ENCODE data around the gene DDX18.

The DDX18 gene

DNA sequence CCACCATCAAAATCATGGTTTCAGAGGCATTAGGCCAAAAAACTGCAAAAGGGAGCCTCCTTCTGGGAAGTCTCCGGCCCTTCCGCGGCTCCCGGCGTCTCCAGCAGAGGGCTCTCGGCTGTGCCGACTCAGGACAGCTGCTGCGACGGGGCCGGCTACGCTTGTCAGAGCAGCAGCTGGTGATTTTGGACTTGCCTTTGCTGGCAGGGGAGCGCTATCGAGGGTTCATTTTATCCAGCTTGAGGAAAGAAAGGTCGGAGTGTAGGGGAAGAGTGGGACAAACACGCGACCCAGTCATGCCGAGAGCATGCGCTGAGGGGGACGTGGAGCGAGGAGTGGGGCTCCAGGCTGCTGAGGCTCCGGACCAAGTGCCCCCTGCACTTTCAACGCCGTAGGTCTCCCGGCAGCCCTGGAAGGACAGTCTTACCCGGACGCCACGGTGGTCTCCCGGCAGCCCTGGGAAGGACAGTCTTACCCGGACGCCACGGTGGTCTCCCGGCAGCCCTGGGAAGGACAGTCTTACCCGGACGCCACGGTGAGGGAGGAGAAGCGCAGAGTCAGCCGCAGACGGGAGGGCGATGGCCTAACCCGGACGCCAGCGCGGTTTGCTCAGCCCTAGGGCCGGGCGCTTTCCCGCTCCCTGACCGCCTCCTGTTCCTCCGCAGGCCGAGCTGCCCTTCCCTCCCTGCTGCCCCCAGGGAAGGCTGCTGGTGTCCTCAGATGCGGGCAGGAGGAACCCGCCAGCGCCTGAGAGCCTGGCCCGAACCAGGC is 21.7 kb downstream of the DDX18 start:
- DNase-seq: peak; percentile 87

DNA sequence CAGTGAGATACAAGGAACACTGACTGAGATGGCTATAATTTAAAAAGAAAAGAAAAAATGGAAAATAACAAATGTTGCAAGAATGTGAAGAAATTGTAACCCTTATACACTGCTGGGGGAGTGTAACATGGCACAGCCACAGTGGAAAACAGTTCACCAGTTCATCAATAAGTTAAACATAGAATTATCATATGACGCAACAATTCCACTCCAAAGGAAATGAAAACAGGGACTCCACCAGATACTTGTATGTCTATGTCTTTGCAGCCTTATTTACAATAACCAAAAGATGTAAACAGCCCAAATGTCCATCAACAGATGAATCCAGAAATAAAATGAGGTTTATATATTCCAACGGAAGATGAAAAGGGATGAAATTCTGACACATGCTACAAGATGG is 30.8 kb downstream of the DDX18 start:
- DNase-seq: no peak

DNA sequence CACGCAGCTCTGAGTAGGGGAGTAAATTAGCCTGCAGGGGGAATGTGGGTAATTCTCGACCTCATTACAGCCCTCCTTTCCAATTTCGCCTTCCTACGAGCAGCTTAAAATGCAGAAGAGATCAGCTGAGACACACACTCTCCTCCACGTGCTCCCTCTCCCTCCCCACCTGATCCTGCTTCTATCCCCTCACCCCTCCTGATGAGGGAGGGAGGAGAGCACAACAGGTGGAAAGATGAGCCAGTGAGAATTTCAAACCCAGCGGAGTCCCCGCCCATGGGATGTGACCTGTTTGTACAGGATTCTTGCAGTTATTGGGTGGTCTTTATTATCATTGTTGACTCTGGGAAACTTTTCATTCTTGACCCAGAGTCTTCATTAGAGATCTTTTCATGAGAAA is 35.5 kb downstream of the DDX18 start:
- peak; percentile 55 for DNase-seq

DNA sequence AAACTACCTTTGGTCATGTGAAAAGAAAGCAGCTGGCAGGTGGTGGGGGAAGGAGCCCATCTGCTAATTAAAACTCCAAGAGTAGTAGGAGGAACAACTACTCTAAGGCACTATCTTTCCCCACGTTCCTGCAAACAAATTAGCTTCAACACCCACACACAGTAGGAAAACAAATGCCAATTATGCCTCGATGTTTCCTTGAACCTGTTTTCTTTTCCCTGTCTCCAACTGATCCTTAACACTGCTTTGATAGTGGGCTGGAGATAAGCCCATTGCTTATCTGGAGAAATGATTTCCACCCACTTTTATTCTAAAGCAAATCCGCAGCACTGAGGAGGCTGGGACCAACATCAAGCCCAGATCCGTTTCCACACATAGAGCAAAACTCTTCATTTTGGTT is 36.0 kb downstream of the DDX18 start:
- no peak for DNase-seq

DNA sequence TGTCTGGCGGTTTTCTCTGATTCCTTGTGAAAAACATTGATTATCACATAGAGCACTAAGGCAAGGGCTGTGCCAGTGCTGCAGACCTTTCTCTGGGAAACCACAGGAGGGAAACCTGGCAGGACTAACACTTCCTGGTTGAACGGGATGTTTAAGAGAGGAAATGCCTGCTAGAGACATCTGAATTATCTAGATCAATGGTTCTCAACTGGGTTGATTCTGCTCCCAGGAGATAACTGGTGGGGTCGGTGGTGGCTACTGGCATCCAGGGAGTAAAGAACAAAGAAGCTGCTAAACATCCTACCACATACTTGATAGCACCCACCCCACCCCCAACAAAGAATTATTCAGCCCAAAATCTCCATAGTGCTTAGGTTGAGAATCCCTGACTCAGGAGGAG is 37.5 kb downstream of the DDX18 start:
- no peak for DNase-seq

DNA sequence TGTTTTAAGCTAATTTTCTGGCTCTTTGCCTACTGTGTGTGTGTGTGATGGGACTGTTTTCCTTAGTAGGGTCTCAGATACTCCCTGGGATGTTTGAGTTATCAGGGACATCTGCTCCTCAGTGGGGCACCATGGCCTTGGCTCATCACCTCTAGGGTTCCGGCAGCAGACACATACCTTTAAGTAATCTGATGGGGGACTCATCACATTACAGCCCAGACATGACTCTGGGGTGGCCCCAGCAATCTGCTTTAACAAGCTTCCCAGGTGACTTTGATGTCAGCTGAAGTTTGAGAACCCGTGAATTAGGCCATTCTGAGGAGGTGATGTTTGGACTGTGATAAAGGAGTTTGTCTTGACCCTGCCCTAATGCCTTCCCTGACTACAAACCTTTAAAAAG is 38.8 kb downstream of the DDX18 start:
- no peak for DNase-seq

DNA sequence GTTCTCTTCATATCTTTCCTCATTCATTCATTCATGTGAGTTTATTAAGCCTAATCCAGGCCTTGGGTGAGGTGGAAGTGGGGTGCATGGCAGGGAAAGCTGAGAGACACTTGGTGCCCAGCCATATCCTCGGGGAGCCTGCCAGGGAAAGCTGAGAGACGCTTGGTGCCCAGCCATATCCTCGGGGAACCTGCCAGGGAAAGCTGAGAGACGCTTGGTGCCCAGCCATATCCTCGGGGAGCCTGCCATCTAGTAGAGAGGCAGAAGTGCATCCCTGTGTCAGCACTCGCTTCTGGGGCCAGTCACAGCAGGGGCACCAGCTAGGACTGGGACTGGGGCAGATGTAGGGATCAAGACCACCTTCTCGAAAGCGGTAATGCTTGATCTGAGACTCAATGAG is 39.4 kb downstream of the DDX18 start:
- no peak for DNase-seq

DNA sequence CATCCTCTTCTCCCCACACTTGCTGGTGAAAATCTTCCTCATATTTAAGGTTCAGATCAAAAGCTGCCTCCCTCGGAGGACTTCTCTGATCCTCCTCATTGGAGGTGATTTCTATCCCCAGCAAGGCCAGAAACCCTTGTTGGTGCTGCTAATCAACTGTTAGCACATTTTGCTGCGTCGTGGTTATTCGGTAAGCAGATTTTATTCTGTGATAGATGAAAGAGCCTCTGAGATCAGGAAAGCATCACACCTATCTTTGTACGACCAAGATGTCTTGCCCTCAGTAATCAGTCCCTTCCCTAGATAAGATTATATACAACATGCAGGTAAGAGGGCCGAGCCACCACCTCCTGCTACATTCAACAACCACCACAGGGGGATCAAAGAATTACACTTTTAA is 40.1 kb downstream of the DDX18 start:
- no peak for DNase-seq

DNA sequence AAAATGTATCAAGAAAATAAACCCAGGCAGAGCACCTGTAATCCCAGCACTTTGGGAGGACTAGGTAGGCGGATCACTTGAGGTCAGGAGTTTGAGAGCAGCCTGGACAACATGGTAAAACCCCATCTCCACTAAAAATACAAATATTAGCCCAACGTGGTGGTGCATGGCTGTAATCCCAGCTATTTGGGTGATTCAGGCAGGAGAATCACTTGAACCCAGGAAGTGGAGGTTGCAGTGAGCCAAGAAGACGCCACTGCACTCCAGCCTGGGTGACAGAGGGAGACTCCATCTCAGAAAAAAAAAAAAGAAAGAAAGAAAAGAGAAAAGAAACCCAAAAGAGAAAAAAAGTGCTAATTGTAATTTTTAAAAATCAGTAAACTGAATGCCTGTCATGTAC is 41.4 kb downstream of the DDX18 start:
- no peak for DNase-seq

DNA sequence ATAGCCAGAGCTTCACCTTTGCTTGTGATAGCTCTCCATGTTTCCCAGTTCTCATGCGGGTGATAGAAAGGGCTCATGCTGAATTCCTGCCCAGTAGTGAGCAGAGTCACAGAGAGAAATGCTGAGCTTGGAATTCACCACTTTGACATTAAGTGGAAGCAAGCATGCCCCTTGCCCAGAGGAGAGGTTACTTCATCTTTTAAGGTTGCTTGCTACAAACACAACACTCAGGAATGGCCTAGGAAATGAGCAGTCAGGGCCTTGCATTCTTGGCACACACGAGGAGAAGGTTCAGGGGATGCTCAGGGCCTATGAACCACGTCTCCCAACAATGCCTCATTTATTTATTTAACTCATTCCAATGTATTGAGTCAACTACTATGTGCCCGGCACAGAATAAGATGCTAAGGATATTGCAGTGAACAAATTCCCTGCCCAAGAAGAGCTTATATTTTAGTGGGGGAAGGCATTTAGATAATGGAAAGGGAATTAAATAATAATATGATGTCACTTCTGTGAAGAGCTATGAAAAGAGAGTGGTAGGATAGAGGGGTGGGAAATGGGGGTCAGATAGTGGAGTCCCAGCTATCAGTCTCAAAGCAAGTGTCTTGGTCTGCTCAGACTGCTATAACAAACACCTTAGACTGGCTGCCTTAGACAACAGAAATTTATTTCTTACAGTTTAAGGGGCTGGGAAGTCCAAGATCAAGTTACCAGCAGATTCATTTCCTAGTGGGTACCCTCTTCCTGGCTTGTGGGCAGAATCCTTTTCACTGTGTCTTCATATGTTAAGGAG is 42.1 kb downstream of the DDX18 start:
- DNase-seq: no peak

DNA sequence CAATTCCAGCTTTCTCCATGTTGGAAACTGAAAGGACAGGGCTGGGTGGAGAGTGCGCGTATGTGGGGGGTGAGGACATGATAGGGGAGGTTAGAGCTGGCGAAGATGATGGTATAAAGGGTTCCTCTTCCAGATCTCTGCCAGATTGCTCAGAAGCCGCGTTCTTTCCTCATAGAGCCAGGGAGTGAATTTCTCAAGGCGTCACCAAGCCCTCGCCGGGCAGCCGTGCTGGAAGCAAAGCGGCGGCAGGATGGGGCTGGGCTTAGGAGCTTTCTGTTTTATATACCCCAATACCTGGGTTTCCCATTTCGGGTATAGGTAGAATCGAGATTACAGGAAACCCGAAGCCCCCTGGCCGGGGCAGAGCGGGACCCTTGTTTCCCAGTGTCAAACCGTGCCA is 43.8 kb downstream of the DDX18 start:
- no peak for DNase-seq

DNA sequence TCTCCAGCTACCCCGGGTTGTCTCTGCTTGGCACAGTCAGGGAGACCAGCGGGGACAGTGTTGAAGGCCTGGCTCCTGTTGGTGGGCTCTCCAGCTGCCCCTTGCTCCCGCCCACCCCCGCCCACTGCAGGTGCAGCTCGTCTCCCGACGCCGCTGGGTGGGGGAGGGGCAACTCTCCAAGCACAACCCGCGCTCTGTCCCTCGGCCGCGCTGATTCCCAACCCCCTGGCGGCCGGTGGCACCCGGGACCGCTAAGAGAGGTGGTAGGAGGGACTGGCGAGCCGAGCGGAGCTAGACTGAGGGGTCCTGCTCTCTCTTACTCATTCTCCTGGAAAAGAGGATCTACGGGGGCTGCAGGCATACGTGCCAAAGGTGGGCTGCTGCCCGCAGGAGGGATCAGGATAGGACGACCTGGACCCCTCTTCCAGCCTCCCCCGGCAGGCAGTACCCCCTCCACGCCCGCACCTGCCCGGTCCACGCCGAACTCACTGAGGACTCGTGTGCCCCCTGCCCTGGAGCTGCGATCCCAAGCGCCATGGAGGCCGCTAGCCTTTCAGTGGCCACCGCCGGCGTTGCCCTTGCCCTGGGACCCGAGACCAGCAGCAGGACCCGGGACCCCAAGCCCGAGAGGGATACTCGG is 44.5 kb downstream of the DDX18 start:
- DNase-seq: peak; percentile 25

DNA sequence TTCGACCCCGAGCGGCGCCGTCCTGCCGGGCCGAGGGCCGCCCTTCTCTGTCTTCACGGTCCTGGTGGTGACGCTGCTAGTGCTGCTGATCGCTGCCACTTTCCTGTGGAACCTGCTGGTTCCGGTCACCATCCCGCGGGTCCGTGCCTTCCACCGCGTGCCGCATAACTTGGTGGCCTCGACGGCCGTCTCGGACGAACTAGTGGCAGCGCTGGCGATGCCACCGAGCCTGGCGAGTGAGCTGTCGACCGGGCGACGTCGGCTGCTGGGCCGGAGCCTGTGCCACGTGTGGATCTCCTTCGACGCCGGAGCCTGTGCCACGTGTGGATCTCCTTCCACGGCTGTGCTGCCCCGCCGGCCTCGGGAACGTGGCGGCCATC is 45.0 kb downstream of the DDX18 start:
- DNase-seq: no peak

DNA sequence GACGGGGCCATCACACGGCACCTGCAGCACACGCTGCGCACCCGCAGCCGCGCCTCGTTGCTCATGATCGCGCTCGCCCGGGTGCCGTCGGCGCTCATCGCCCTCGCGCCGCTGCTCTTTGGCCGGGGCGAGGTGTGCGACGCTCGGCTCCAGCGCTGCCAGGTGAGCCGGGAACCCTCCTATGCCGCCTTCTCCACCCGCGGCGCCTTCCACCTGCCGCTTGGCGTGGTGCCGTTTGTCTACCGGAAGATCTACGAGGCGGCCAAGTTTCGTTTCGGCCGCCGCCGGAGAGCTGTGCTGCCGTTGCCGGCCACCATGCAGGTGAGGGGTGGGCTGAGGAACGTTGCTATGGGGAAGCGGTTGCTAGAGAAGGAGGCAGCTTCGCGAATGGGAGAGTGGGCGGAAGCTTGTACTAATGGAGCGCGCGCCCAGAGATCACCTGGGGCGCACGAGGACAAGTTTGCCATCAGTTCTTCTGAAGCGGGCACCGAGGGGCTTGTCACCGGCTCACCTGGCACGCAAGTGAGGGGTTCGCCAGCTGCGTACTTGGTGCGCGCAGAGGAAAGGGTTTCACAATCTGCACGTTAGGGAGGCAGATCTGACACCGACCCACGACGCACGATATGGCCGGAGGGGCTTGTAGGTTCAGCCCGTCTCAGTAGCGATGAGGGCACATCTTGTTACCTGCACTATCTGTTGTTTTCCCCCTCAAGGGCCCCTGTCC is 45.6 kb downstream of the DDX18 start:
- no peak for DNase-seq

DNA sequence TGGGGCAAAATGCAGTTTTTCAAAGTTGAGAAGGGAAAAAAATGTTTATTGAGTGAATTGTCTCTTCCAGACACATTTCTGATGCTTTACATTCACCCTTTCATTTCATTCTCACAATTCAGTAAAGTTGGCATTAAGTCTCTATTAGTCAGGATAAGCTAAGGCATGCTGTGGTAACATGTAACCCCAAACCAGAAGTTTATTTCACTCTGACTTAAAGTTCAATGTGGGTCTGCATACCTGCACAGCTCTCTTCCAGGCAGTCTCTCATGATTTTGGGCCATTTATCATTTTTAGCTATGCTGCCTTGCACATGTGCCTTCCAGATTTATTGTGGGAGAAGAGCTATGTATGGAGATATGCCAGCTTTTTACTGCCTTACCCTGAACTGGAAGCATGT is 48.0 kb downstream of the DDX18 start:
- DNase-seq: no peak

DNA sequence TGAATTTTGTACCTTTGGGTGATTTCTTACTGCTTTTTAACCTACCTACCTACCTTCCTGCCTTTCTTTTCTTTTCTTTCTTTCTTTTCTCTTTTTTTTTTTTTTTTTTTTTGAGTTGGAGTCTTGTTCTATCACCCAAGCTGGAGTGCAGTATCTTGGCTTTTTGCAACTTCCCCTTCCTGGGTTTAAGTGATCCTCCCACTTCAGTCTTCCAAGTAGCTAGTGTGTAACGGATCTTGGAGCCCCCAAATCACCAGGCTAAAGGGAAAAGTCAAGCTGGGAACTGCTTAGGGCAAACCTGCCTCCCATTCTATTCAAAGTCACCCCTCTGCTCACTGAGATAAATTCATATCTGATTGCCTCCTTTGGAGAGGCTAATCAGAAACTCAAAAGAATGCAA is 61.3 kb downstream of the DDX18 start:
- DNase-seq: no peak

DNA sequence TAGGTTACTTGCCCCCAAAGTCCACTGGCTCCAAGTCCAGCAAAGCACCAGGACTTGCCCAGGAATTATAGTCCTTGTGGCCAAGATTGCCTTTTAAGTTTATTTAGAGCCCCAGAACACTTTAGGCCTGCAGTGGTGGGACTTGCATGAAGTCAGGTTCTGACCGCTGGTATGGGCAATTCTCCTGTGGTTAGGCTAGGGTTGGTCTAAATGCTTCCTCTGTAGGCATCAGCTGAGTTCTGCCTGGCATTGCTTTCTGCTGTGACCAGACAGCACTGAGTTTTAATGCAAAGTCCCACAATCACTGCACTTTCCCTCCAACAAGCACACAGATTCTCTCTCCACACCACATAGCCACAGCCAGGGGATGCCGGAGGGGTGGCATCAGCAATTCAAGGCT is 64.5 kb downstream of the DDX18 start:
- no peak for DNase-seq
